HepG2 (cell line): ENCODE data around the gene TTBK1. TPM values are rescaled to one million over a fixed set of nuclear protein-coding genes. Genes with fewer than 3 reads are reported as not detected.

ENCODE experiments used
- CHCHD3 ChIP-seq: sonication (generic); formaldehyde crosslinking; IDR thresholded peaks from 2 replicates; pipeline ENCODE4 v1.8.0; 2022; ENCODE audit warnings: mild to moderate bottlenecking, missing genetic modification reagents, moderate library complexity
- DDIT3 ChIP-seq: sonication (generic); formaldehyde crosslinking; IDR thresholded peaks from 2 replicates; pipeline ENCODE4 v1.4.0; 2020; ENCODE audit warnings: mild to moderate bottlenecking, missing genetic modification reagents
- FOXK1 ChIP-seq: sonication (generic); formaldehyde crosslinking; IDR thresholded peaks from 2 replicates; pipeline ENCODE4 v1.4.0; 2020; ENCODE audit warnings: low read depth, missing genetic modification reagents, borderline replicate concordance
- FOXK2 ChIP-seq: fragments of 450-650 bp; IDR thresholded peaks from 2 replicates; pipeline ENCODE4 v1.6.1; 2016
- HNF1B ChIP-seq: sonication (generic); formaldehyde crosslinking; IDR thresholded peaks from 2 replicates; pipeline ENCODE4 v1.5.1; 2020; ENCODE audit warnings: mild to moderate bottlenecking, moderate library complexity, missing genetic modification reagents
- MXI1 ChIP-seq: IDR thresholded peaks from 3 replicates; pipeline ENCODE4 v1.6.1; 2012; ENCODE audit warnings: low read depth, low read length, inconsistent platforms, borderline replicate concordance
- MYC ChIP-seq: sonication (generic); formaldehyde crosslinking; IDR thresholded peaks from 2 replicates; pipeline ENCODE4 v1.9.0; 2021; ENCODE audit warnings: missing genetic modification reagents, borderline replicate concordance
- NBN ChIP-seq: fragments of 450-650 bp; conservative IDR thresholded peaks from 2 replicates; pipeline ENCODE4 v1.6.1; 2017
- RAD21 ChIP-seq: fragments of 450-650 bp; formaldehyde crosslinking; IDR thresholded peaks from 2 replicates; pipeline ENCODE4 v1.5.0; 2020; ENCODE audit warnings: mild to moderate bottlenecking
- RARG ChIP-seq: sonication (generic); formaldehyde crosslinking; IDR thresholded peaks from 2 replicates; pipeline ENCODE4 v1.4.0; 2020; ENCODE audit warnings: low read depth, mild to moderate bottlenecking, missing genetic modification reagents
- SIN3B ChIP-seq: fragments of 150-350 bp; IDR thresholded peaks from 2 replicates; pipeline ENCODE4 v1.6.1; 2014; ENCODE audit warnings: low read length
- SKIL ChIP-seq: sonication (generic); formaldehyde crosslinking; IDR thresholded peaks from 2 replicates; pipeline ENCODE4 v1.8.0; 2022; ENCODE audit warnings: missing genetic modification reagents, mild to moderate bottlenecking, moderate library complexity, borderline replicate concordance
- XBP1 ChIP-seq: sonication (generic); formaldehyde crosslinking; IDR thresholded peaks from 2 replicates; pipeline ENCODE4 v1.5.0; 2020; ENCODE audit warnings: missing genetic modification reagents
- ZBTB21 ChIP-seq: sonication (generic); formaldehyde crosslinking; IDR thresholded peaks from 2 replicates; pipeline ENCODE4 v1.4.0; 2020; ENCODE audit warnings: missing genetic modification reagents
- ZFP90 ChIP-seq: sonication (generic); formaldehyde crosslinking; IDR thresholded peaks from 2 replicates; pipeline ENCODE4 v1.8.0; 2022; ENCODE audit warnings: missing genetic modification reagents, mild to moderate bottlenecking, inconsistent platforms, borderline replicate concordance
- ZMAT5 ChIP-seq: sonication (generic); formaldehyde crosslinking; IDR thresholded peaks from 2 replicates; pipeline ENCODE4 v1.5.0; 2020; ENCODE audit warnings: mild to moderate bottlenecking, low read depth, missing genetic modification reagents, borderline replicate concordance
- ZNF253 ChIP-seq: sonication (generic); formaldehyde crosslinking; IDR thresholded peaks from 2 replicates; pipeline ENCODE4 v1.8.0; 2022; ENCODE audit warnings: mild to moderate bottlenecking, missing genetic modification reagents, borderline replicate concordance
- ZNF276 ChIP-seq: sonication (generic); formaldehyde crosslinking; IDR thresholded peaks from 2 replicates; pipeline ENCODE4 v1.4.0; 2020; ENCODE audit warnings: mild to moderate bottlenecking, low read depth, missing genetic modification reagents
- ZNF326 ChIP-seq: sonication (generic); formaldehyde crosslinking; IDR thresholded peaks from 2 replicates; pipeline ENCODE4 v1.4.0; 2020; ENCODE audit warnings: missing genetic modification reagents, borderline replicate concordance
- ZNF790 ChIP-seq: sonication (generic); formaldehyde crosslinking; IDR thresholded peaks from 2 replicates; pipeline ENCODE4 v1.8.0; 2022; ENCODE audit warnings: missing genetic modification reagents, mild to moderate bottlenecking, borderline replicate concordance
- polyA plus RNA-seq, 8 experiments: library from polyadenylated mRNA; depleted of rRNA in 3 of 8; stranded (reverse) in 7 of 8; unstranded in 1 of 8; fragments of >200 nt; fragmentation: Illumina TruSeq in 4 of 8; extraction: Trizol in 4 of 8; gene quantifications; 2 replicates each; pipeline versions ENCODE4 v1.2.1 to v1.2.3, GENCODE V29; 2011 to 2016; ENCODE audit warnings: low read depth in 4 of 8, missing spikeins in 1 of 8, mixed read lengths in 1 of 8; ENCODE audit not compliant: insufficient read depth in 1 of 8
- total RNA-seq, 5 experiments: library from RNA; depleted of rRNA; stranded (reverse); fragments of >200 nt; fragmentation: Illumina TruSeq; extraction: Trizol; gene quantifications; 2 replicates each; pipeline ENCODE4 v1.2.3, GENCODE V29; 2016; ENCODE audit warnings: low read depth in 1 of 5
- TF ChIP-seq, protein P1 (sequence below): sonication (generic); formaldehyde crosslinking; IDR thresholded peaks from 2 replicates; pipeline ENCODE4 v1.5.0; 2020; ENCODE audit warnings: missing genetic modification reagents, mild to moderate bottlenecking, borderline replicate concordance
- TF ChIP-seq, protein P2 (sequence below): sonication (generic); formaldehyde crosslinking; IDR thresholded peaks from 2 replicates; pipeline ENCODE4 v1.9.0; 2021; ENCODE audit warnings: missing genetic modification reagents, borderline replicate concordance

Gene TTBK1
- total and polyA plus RNA-seq, 2 of the 13 experiments (the other 11 are each of a cell fraction or from before 2014, with no cell fraction given) = 0.24 to 0.33 TPM

GRCh38 chr6:43278524-43279078 is 35.3 kb downstream of the TTBK1 start (continued):
- TF ChIP-seq MXI1 = peak; percentile 60; the same call in 1 of the 3 replicates
- TF ChIP-seq, protein P1, sequence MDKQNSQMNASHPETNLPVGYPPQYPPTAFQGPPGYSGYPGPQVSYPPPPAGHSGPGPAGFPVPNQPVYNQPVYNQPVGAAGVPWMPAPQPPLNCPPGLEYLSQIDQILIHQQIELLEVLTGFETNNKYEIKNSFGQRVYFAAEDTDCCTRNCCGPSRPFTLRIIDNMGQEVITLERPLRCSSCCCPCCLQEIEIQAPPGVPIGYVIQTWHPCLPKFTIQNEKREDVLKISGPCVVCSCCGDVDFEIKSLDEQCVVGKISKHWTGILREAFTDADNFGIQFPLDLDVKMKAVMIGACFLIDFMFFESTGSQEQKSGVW = no peak
- TF ChIP-seq FOXK2 = no peak
- TF ChIP-seq RAD21 (CRISPR knock-in tag) = 0 out of 2 replicates have a peak, but pooled peaks have one; percentile 46
- peak; percentile 66; the same call in 1 of the 2 replicates for TF ChIP-seq MYC (CRISPR knock-in tag)
- TF ChIP-seq SKIL = no peak
- no peak for TF ChIP-seq SIN3B
- TF ChIP-seq ZNF276 (CRISPR knock-in tag) = 0 out of 2 replicates have a peak, but pooled peaks have one; percentile 21
- no peak for TF ChIP-seq ZFP90 (CRISPR knock-in tag)
- no peak for TF ChIP-seq CHCHD3 (CRISPR knock-in tag)
- TF ChIP-seq HNF1B (CRISPR knock-in tag) = peak; percentile 69; the same call in 1 of the 2 replicates
- TF ChIP-seq, protein P2, sequence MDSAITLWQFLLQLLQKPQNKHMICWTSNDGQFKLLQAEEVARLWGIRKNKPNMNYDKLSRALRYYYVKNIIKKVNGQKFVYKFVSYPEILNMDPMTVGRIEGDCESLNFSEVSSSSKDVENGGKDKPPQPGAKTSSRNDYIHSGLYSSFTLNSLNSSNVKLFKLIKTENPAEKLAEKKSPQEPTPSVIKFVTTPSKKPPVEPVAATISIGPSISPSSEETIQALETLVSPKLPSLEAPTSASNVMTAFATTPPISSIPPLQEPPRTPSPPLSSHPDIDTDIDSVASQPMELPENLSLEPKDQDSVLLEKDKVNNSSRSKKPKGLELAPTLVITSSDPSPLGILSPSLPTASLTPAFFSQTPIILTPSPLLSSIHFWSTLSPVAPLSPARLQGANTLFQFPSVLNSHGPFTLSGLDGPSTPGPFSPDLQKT (CRISPR knock-in tag) = no peak
- no peak for TF ChIP-seq NBN
- no peak for TF ChIP-seq ZMAT5 (CRISPR knock-in tag)
- TF ChIP-seq ZNF790 (CRISPR knock-in tag) = peak; percentile 62; the same call in 1 of the 2 replicates
- TF ChIP-seq FOXK1 (CRISPR knock-in tag) = peak; percentile 37; the same call in 1 of the 2 replicates
- TF ChIP-seq ZBTB21 (CRISPR knock-in tag) = no peak
- TF ChIP-seq XBP1 (CRISPR knock-in tag) = no peak
- no peak for TF ChIP-seq ZNF326 (CRISPR knock-in tag)
- TF ChIP-seq RARG (CRISPR knock-in tag) = no peak
- TF ChIP-seq ZNF253 = no peak
- TF ChIP-seq DDIT3 (CRISPR knock-in tag) = no peak
